ENCODE results near the gene KRT222.

- TF ChIP-seq CTCF (optimal IDR thresholded peaks at IDR 0.05 in 1 of 3, IDR thresholded peaks at IDR 0.05 in 1 of 3, conservative IDR thresholded peaks at IDR 0.05 in 1 of 3; ENCODE audit: extremely low read depth in 1 of 3, insufficient read depth in 2 of 3, low read length in 3 of 3) (no peak), EZH2 (IDR thresholded peaks at IDR 0.05; ENCODE audit: low read length) (no peak)
Measured at GRCh38 chr17:40613467-40614154, 51.4 kb downstream of the KRT222 start.
